Astrocyte (in vitro differentiated cells and primary cell): ENCODE measurements around the gene PIK3CB. TPM values are rescaled to one million over a fixed set of nuclear protein-coding genes. Genes with fewer than 3 reads are reported as not detected.

ENCODE experiments used
- DNase-seq: peaks from one replicate; pipeline ENCODE4 v3.0.0-alpha.2; 2010; ENCODE audit warnings: low read depth
- FAIRE-seq: peaks from 2 replicates; lab custom pipeline; 2011; peaks lifted over from hg19 to GRCh38; lab: Jason Lieb, UNC
- H2AFZ ChIP-seq: 2 replicates; pipeline ENCODE4 v1.6.0; 2012; ENCODE audit warnings: low read depth, low read length, inconsistent platforms
- H3K27ac ChIP-seq: 2 replicates; pipeline ENCODE4 v1.5.1; 2011; ENCODE audit warnings: low read depth, low read length, inconsistent platforms
- H3K27me3 ChIP-seq: 2 replicates; pipeline ENCODE4 v1.6.0; 2011; ENCODE audit warnings: low read length, inconsistent platforms; ENCODE audit not compliant: insufficient read depth
- H3K36me3 ChIP-seq: 2 replicates; pipeline ENCODE4 v1.5.1; 2011; ENCODE audit warnings: low read length, inconsistent platforms; ENCODE audit not compliant: insufficient read depth
- H3K4me1 ChIP-seq: 2 replicates; pipeline ENCODE4 v1.5.1; 2011; ENCODE audit warnings: low read length, inconsistent platforms; ENCODE audit not compliant: insufficient read depth
- H3K4me2 ChIP-seq: 2 replicates; pipeline ENCODE4 v1.6.0; 2012; ENCODE audit warnings: low read length, inconsistent platforms
- H3K4me3 ChIP-seq: 2 replicates; pipeline ENCODE4 v1.5.1; 2011; ENCODE audit warnings: low read depth, mild to moderate bottlenecking, low read length, inconsistent platforms; ENCODE audit not compliant: insufficient read depth
- H3K79me2 ChIP-seq: 2 replicates; pipeline ENCODE4 v1.6.0; 2012; ENCODE audit warnings: mild to moderate bottlenecking, low read length, inconsistent platforms; ENCODE audit not compliant: insufficient read depth
- H3K9ac ChIP-seq: 2 replicates; pipeline ENCODE4 v1.6.0; 2012; ENCODE audit warnings: mild to moderate bottlenecking, low read length, inconsistent platforms
- H3K9me3 ChIP-seq: 2 replicates; pipeline ENCODE4 v1.5.1; 2012; ENCODE audit warnings: low read depth, mild to moderate bottlenecking, low read length, inconsistent platforms; ENCODE audit not compliant: insufficient read depth
- H4K20me1 ChIP-seq: 2 replicates; pipeline ENCODE4 v1.6.0; 2012; ENCODE audit warnings: low read length, inconsistent platforms; ENCODE audit not compliant: insufficient read depth
- H3K27ac Mint-ChIP-seq: one replicate; pipeline ENCODE4 v1.8.0; 2021; ENCODE audit warnings: mild to moderate bottlenecking, mixed read lengths; ENCODE audit not compliant: unreplicated experiment
- H3K27me3 Mint-ChIP-seq: one replicate; pipeline ENCODE4 v1.8.0; 2021; ENCODE audit warnings: low read depth, mixed read lengths; ENCODE audit not compliant: unreplicated experiment
- H3K36me3 Mint-ChIP-seq: one replicate; pipeline ENCODE4 v1.8.0; 2021; ENCODE audit warnings: low read depth, mixed read lengths; ENCODE audit not compliant: unreplicated experiment
- H3K4me1 Mint-ChIP-seq: one replicate; pipeline ENCODE4 v1.8.0; 2021; ENCODE audit warnings: low read depth, mixed read lengths; ENCODE audit not compliant: unreplicated experiment
- H3K4me3 Mint-ChIP-seq: one replicate; pipeline ENCODE4 v1.8.0; 2021; ENCODE audit warnings: mild to moderate bottlenecking, moderate library complexity, mixed read lengths; ENCODE audit not compliant: unreplicated experiment
- H3K9me3 Mint-ChIP-seq: one replicate; pipeline ENCODE4 v1.8.0; 2021; ENCODE audit warnings: mild to moderate bottlenecking, mixed read lengths; ENCODE audit not compliant: unreplicated experiment
- EZH2 ChIP-seq: IDR thresholded peaks from 2 replicates; pipeline ENCODE4 v1.6.1; 2012; ENCODE audit warnings: mild to moderate bottlenecking, low read length, inconsistent platforms; ENCODE audit not compliant: insufficient read depth
- total RNA-seq: library from RNA; stranded (reverse); gene quantifications from 2 replicates; pipeline ENCODE4 v1.2.1, GENCODE V29; 2021
- TF ChIP-seq, protein P1 (sequence below): IDR thresholded peaks from 2 replicates; pipeline ENCODE4 v1.5.1; 2011; ENCODE audit warnings: low read depth, mild to moderate bottlenecking, inconsistent platforms, low read length, moderate library complexity; ENCODE audit not compliant: insufficient read depth

The PIK3CB gene
- total RNA-seq, 1 donor from 2014 or later = 24.8 TPM

DNA sequence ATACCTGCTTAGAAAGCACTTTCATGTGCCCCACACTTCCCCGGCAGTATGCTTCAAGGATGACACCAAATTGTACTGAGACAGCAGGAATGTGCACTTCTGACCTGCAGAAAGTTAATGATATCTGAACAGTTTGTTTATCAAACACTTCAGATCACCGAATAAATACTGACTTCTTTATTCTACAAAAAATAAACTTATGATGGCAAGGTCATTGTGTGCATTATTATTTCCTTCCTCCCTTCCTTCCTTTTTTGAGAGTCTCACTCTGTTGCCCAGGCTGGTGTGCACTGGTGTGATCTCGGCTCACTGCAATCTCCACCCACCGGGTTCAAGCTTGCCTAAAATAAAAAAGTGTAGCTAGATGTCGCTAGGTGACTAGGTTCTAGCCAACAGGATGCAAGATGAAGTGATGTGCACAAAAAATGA lies 145.8 kb downstream of the PIK3CB start:
- Histone ChIP-seq H4K20me1 (no peaks in the 10 kb centered on the region), H3K27me3 (no peaks in the 10 kb centered on the region), H3K27ac (no peak overlapping the region), H3K79me2 (no peaks in the 10 kb centered on the region), H3K36me3 (no peaks in the 10 kb centered on the region), H3K9ac (no peak overlapping the region), H3K4me2 (no peak overlapping the region), H2AFZ (no peak overlapping the region), H3K4me3 (no peak overlapping the region), H3K4me1 (peaks cover 5% of the 10 kb centered on the region), H3K9me3 (no peaks in the 10 kb centered on the region)
- Mint-ChIP-seq H3K9me3 (no peaks in the 10 kb centered on the region), H3K27ac (no peak overlapping the region), H3K4me3 (no peak overlapping the region), H3K4me1 (peaks cover 9% of the 10 kb centered on the region), H3K36me3 (peaks cover 5% of the 10 kb centered on the region), H3K27me3 (no peaks in the 10 kb centered on the region)
- DNase-seq = no peak
- TF ChIP-seq, protein P1, sequence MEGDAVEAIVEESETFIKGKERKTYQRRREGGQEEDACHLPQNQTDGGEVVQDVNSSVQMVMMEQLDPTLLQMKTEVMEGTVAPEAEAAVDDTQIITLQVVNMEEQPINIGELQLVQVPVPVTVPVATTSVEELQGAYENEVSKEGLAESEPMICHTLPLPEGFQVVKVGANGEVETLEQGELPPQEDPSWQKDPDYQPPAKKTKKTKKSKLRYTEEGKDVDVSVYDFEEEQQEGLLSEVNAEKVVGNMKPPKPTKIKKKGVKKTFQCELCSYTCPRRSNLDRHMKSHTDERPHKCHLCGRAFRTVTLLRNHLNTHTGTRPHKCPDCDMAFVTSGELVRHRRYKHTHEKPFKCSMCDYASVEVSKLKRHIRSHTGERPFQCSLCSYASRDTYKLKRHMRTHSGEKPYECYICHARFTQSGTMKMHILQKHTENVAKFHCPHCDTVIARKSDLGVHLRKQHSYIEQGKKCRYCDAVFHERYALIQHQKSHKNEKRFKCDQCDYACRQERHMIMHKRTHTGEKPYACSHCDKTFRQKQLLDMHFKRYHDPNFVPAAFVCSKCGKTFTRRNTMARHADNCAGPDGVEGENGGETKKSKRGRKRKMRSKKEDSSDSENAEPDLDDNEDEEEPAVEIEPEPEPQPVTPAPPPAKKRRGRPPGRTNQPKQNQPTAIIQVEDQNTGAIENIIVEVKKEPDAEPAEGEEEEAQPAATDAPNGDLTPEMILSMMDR = no peak
- TF ChIP-seq EZH2 = no peak
- no peak for FAIRE-seq

DNA sequence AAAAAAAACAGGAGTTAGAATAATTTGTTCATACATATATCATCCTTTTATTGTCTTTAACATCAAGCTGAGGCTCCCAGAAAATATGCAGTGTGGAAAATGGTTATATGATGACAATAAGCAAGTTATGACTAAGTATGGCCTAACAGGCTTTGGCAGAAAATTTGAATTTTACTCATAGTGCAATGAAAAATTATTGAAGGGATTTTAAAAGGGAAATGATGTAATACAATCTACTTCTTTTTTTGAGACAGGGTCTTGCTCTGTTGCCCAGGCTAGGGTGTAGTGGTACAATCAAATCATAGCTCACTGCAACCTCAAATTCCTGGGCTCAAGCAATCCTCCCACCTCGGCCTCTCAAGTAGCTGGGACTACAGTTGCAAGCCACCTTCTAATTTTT lies 147.5 kb downstream of the PIK3CB start:
- peaks cover 3% of the 10 kb centered on the region for H3K36me3 ChIP-seq
- peaks cover 5% of the 10 kb centered on the region for H3K4me1 ChIP-seq
- H3K79me2 ChIP-seq = no peaks in the 10 kb centered on the region
- no peaks in the 10 kb centered on the region for H4K20me1 ChIP-seq
- Mint-ChIP-seq H3K27ac (peak overlapping the region; percentile 89), H3K36me3 (peaks cover 5% of the 10 kb centered on the region), H3K4me1 (peaks cover 8% of the 10 kb centered on the region), H3K4me3 (no peak overlapping the region), H3K9me3 (no peaks in the 10 kb centered on the region), H3K27me3 (no peaks in the 10 kb centered on the region)
- no peak overlapping the region for H2AFZ ChIP-seq
- H3K4me2 ChIP-seq = peak overlapping the region; percentile 31
- TF ChIP-seq EZH2 = no peak
- TF ChIP-seq, protein P1 = no peak
- no peaks in the 10 kb centered on the region for H3K27me3 ChIP-seq
- H3K27ac ChIP-seq = peak overlapping the region; percentile 25
- no peaks in the 10 kb centered on the region for H3K9me3 ChIP-seq
- DNase-seq (no peak), FAIRE-seq (no peak)
- H3K4me3 ChIP-seq = no peak overlapping the region
- H3K9ac ChIP-seq = no peak overlapping the region

DNA sequence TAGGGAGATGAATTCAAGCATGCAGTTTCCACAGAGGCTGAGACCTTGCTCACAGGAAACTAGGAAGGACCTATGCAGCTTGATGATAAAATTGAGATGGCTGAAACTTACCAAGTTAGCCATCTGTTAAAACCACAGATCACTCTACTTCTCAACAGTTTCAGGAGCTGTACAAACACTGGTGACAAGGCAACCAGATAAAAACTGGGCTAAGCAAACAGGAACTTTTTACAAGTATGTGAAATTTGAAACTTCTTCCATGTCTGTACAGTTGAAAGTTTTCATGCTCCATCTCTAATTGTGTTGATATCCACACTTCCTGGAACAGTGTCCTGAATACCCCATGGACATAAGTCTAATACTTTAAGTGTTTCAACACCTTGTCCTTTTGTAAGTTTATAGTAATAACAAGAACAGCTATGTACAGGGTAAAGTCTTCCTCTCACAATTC lies 147.9 kb downstream of the PIK3CB start:
- H3K27ac ChIP-seq = peak overlapping the region; percentile 25
- DNase-seq (peak; percentile 94), FAIRE-seq (peak; percentile 88)
- H3K9me3 ChIP-seq = no peaks in the 10 kb centered on the region
- peaks cover 5% of the 10 kb centered on the region for H3K4me1 ChIP-seq
- H3K36me3 ChIP-seq = peaks cover 3% of the 10 kb centered on the region
- Mint-ChIP-seq H3K27ac (peak overlapping the region; percentile 89), H3K4me3 (no peak overlapping the region), H3K4me1 (peaks cover 8% of the 10 kb centered on the region), H3K9me3 (no peaks in the 10 kb centered on the region), H3K27me3 (no peaks in the 10 kb centered on the region), H3K36me3 (peaks cover 5% of the 10 kb centered on the region)
- H4K20me1 ChIP-seq = no peaks in the 10 kb centered on the region
- no peaks in the 10 kb centered on the region for H3K79me2 ChIP-seq
- no peak overlapping the region for H2AFZ ChIP-seq
- H3K27me3 ChIP-seq = no peaks in the 10 kb centered on the region
- no peak overlapping the region for H3K4me3 ChIP-seq
- no peak overlapping the region for H3K9ac ChIP-seq
- no peak for TF ChIP-seq EZH2
- TF ChIP-seq, protein P1 = no peak
- peak overlapping the region; percentile 31 for H3K4me2 ChIP-seq
